Measurements from ENCODE around the gene CST4.

GRCh38 chr20:23680146-23680545 lies 8.7 kb downstream of the CST4 start:
- TF ChIP-seq CTCF (IDR thresholded peaks at IDR 0.05) = no peak
- TF ChIP-seq POLR2A (IDR thresholded peaks at IDR 0.05) = no peak

Measured in esophagus squamous epithelium (tissue), 4 donors.